ENCODE data around the gene USP34.
"Not testable (repeated sequence)": the region's sequence is repeated elsewhere in the genome, so short reads cannot be mapped to it uniquely, and the experiment has no call there.

USP34 gene

DNA sequence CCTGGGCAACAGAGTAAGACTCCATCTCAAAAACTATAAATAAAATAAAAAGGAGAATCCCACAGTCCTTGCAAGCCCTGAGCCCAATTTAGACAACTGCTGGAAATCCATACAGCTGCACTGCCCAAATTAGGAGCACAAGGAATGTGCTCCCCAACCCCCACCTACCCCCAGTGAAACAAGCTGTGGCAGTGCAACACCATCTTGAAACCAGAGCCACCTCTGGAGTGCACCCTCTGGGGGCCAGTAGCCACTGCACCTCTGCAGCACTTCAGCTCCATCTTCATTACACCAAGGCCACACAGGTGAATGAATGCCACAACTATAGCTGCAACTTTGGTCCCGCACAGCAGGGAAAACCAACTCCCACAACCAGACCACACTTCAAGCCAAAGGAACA is 37.3 kb downstream of the USP34 start:
- intact Hi-C loops (cut with DNase I), result no loop called here
- no peak for DNase-seq

DNA sequence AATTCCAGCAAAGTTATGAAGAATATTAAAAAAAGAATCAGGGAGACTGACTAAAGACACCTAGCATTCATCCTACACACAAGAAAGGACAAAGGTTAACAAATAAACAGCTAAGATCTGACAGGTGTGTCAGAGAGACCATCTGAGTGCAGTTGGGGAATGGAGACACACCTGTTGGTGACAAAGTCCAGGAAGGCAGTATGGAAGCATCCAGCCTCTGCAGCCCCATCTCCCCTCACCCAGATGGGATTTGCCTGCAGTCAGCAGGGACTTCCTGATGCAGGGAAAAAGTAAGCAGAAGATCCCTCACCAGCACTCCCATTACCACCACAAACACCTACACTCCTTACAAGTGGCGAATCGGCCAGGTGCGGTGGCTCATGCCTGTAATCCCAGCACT is 37.9 kb downstream of the USP34 start:
- DNase-seq, result no peak
- intact Hi-C loops (cut with DNase I), result no loop called here

GRCh38 chr2:61431345-61431744 is 39.5 kb downstream of the USP34 start:
- intact Hi-C loops (cut with DNase I), result no loop called here
- DNase-seq, result no peak

- peak in 9 of 42 donors; percentile 12 to 62 (median 23) for DNase-seq
Measured at GRCh38 chr2:61426267-61426897, 44.5 kb downstream of the USP34 start.

DNA sequence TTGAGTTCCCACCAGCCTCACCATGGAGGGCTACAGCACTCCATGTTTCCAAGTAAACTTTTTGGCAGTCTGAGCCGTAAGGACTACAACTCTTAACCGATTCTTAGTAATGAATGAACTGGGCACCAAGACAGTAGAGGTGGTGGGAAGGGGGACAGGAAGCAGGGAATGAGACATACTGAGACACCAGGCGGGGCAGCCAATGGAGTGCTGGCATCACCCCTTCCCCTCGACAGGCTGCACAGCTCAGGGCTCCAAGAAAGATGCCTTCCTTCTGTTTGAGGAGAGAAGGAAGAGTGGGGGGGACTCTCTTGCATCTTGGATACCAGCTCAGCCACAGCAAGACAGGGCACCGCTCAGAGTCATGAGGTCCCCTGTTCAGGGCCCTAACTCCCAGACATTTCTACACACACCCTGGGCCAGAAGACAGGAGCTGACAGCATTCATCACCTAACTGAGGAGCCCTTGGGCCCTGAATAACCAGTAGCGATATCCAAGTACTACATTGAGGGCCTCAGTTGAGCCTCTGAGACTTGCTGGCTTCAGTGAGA is 45.2 kb downstream of the USP34 start:
- intact Hi-C loops (cut with DNase I), result no loop called here
- DNase-seq, result no peak

More at GRCh38 chr2:61426267-61426897, 44.5 kb downstream of the USP34 start:
- intact Hi-C loops (cut with DNase I), result no loop called here

DNA sequence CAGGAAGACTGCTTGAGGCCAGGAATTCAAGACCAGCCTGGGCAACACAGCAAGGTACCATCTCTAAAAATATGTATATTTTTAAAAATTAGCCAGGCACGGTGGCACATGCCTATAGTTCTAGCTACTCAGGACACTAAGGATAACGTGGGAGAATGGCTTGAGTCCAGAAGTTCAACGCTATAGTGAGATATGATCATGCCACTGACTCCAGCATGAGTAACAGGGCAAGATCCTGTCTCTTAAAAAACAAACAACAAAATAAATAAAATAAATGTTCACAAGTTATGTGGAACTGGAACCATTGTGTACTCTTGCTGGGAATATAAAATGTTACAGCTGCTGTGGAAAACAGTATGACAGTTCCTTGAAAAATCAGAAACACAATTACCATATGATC is 47.2 kb downstream of the USP34 start:
- no peak for DNase-seq
- intact Hi-C loops (cut with DNase I), result no loop called here

DNA sequence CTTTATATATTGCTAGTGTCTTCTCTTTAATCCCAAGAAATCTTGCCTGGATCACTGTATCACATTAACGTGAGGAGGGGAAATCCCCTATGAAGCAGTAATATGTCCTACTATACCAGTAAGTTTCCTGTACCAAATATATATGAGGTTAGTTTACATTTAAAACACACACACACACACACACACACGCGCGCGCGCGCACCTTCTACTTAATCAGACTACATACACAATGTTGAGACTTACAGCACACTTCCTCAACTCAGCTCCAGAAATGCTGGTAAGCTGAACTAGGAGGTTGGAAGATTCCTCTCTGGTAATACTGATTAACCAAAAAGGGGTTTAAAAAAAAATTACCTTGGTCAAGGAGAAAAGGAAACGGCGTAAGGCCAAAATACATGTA is 49.3 kb downstream of the USP34 start:
- DNase-seq, result no peak

DNA sequence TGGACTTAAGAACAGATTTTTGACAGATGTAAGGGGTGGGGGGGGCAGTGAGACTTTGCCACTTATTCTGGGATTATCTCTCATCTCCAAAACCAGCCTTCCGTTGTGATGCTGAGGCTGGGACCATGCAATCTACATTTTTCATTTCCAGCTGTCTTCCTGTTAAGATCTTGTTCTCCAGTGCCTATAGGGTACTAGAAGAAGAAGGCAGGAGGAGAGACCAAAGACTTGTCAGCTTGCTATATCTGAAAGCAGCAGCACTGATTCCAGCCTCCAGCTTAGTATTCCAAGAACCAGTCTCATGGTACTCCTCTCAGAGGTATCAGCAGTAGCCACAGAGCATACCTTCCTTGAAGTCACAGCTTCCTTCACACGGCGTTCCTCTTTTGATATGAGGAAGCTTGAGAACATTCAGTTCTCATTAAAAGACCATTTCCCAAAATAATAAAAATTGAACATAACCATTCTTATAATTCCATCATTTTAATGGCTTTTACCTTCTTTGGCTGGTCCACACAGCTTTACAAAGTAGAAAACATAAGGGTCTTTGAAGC is 49.8 kb downstream of the USP34 start:
- intact Hi-C loops (cut with DNase I), result no loop called here
- no peak for DNase-seq

More for the DNA sequence above, 49.3 kb downstream of the USP34 start:
- intact Hi-C loops (cut with DNase I), result no loop called here

- no peak for DNase-seq
- intact Hi-C loops (cut with DNase I), result no loop called here
Measured at GRCh38 chr2:61419570-61419969, 51.3 kb downstream of the USP34 start.

DNA sequence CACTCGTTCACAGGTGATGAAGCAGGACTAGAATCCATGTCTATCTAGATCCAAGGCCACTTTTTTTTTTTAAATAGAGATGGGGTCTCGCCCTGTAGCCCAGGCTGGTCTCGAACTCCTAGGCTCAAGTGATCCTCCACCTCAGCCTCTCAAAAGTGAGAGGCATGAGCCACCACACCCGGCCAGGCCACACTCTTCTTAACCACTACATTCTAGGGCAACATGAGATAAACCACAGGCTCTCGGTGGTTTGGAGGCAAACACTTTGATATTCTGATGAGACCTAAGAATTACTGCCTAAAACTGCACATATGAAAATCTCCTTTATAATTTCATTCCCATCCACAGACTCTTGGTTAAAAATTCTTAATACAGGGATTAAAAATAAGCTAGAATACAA is 51.8 kb downstream of the USP34 start:
- DNase-seq, result no peak
- intact Hi-C loops (cut with DNase I), result no loop called here

DNA sequence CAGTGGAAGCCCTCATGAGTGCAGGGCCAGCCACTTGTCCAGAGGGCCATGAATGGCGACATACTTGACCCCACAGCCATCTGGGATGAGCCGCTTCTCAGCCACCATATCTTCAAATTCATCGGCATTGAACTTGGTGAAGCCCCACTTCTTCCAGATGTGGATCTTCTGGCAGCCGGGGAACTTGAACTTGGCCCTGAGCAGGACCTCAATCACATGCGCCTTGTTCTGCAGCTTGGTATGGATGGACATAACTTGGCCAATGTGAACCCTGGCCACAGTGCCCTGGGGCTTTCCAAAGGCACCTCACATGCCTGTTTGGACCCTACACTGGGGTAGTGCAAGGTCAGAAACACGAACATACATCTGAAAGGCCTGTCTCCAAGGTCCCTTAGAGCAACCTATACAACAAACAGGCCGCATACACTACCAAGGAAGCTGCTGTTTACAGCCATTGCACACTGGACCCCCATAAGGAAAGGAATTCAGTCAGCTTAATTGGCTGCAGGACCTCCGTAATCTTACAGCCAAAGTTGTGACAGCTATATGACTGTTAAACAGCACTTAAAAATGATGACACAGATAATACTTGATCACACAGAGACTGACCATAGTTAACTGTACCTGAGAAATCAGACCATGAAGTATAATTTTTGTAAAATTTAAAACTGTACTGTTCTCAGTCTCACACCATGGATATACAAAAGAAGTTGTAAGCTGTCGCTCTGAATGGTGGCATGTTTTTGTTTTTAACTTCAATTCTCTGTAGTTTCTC is 53.8 kb downstream of the USP34 start:
- no peak for DNase-seq
- intact Hi-C loops (cut with DNase I), result no loop called here

DNA sequence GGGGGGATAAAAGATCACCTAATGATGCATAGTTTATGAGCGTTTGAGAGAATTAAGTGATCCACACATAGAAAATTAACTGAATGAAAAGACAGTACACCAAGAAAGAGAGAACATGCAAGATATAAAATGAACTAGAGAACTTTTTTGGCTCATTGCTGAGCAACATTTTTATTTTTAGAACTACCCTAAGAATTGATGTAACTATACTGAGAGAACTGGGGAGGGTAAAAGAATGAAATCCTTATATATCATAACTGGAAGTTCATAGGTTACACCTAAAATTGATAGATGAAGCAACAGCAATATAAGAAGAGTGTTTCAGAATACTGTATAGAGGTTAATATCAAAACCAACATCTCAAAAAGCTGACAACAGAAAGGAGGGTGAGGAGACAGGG is 55.6 kb downstream of the USP34 start:
- intact Hi-C loops (cut with DNase I), result no loop called here
- DNase-seq, result no peak

DNA sequence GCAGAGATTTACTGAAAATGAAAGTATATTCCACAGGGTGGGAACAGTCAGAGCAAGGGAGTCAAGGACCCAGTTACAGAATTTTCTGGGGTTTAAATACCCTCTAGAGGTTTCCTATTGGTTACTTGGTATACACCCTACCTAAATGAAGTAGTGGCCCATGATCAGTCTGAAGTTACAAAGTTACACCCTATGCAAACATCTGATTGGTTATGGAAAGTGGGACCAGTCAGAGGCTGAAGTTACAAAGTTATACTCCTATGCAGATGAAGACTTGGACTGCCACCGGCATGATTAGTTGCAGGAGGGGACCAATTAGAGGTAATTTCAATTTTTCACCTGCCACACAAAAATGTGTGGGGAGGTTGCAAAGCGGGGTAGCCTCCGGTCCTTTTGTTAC is 56.2 kb downstream of the USP34 start:
- DNase-seq, result no peak
- intact Hi-C loops (cut with DNase I), result no loop called here

DNA sequence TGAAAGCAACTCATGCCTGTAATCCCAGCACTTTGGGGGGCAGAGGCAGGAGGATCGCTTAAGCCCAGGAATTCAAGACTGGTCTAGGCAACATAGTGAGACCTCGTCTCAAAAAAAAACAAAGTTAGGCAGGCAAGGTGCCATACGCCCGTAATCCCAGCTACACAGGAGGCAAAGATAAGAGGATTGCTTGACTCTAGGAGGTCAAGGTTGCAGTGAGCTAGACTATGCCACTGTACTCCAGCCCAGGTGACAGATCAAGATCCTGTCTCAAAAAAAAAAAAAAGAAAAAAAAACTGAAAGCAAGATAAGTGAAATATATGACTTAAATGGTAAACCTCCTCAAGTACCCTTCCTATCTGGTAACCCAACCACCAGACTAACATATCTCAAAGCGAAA is 59.8 kb downstream of the USP34 start:
- no peak for DNase-seq
- intact Hi-C loops (cut with DNase I), result no loop called here

DNA sequence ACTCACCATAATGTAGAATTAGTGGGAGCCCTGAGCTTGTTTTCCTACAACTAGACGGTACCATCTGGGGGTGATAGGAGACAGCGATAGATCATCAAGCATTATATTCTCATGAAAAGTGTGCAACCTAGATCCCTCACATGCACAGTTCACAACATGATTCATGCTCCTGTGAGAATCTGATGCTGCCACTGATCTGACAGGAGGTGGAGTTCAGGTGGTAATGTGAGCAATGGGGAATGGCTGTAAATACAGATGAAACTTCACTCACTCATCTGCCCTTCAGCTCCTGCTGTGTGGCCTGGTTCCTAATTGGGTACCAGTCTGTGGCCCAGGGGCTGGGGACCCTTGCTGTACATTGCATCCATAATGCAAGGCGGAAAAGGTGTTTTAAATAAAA is 60.7 kb downstream of the USP34 start:
- intact Hi-C loops (cut with DNase I), result no loop called here
- DNase-seq, result peak in 7 of 42 donors; percentile 7 to 37 (median 15)

GRCh38 chr2:61405813-61406212 is 65.1 kb downstream of the USP34 start:
- intact Hi-C loops (cut with DNase I), result no loop called here
- no peak for DNase-seq

- intact Hi-C loops (cut with DNase I), result no loop called here
- no peak for DNase-seq
Measured at GRCh38 chr2:61404438-61404837, 66.4 kb downstream of the USP34 start.

- DNase-seq, result no peak
- intact Hi-C loops (cut with DNase I), result no loop called here
Measured at GRCh38 chr2:61398413-61398812, 72.5 kb downstream of the USP34 start.

GRCh38 chr2:61396005-61396404 is 74.9 kb downstream of the USP34 start:
- no peak for DNase-seq
- intact Hi-C loops (cut with DNase I), result no loop called here

DNA sequence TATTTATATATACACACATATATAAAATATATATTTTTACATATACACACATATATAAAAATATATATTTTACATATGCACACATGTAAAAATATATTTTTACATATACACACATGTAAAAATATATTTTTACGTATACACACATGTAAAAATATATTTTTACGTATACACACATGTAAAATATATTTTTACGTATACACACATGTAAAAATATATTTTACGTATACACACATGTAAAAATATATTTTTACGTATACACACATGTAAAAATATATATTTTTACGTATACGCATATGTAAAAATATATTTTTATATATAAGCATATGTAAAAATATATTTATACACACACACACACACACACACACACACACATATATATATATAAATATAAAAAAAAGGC is 83.3 kb downstream of the USP34 start:
- intact Hi-C loops (cut with DNase I); DNase-seq: not testable (repeated sequence)

DNA sequence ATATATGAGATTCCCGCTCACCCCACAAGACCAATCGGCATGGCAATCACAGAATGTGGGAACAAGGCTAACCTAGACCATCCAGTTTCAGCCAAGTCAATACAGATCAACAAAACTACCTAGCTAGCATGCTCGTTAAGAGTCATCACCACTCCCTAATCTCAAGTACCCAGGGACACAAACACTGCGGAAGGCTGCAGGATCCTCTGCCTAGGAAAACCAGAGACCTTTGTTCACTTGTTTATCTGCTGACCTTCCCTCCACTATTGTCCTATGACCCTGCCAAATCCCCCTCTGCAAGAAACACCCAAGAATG is 90.0 kb downstream of the USP34 start:
- intact Hi-C loops (cut with DNase I); DNase-seq: not testable (repeated sequence)
